T47D (cell line): ENCODE data around the gene CLCN1.

Experiments
- DNase-seq, 2 experiments: peaks; one replicate each; pipeline versions ENCODE4 v3.0.0 to v3.0.0-alpha.2; 2011 to 2012; ENCODE audit warnings: low read depth in 1 of 2, low spot score in 1 of 2
- JUND ChIP-seq: IDR thresholded peaks from 2 replicates; pipeline ENCODE4 v1.6.1; 2012; ENCODE audit warnings: low read depth
- in situ Hi-C: cut with HindIII; loops from 2 replicates; pipeline ENCODE4 v1.10.0; 2016; ENCODE audit warnings: low sequenced_read_pairs, low pct_unique_long_range_greater_than_20kb

Gene CLCN1

GRCh38 chr7:143395187-143396149, 79.6 kb downstream of the CLCN1 start:
- TF ChIP-seq JUND = no peak
- in situ Hi-C loops = no loop called here
- no peak for DNase-seq

- TF ChIP-seq JUND = no peak
Observed at GRCh38 chr7:143396182-143396581, 80.3 kb downstream of the CLCN1 start.

GRCh38 chr7:143396625-143397556, 81.0 kb downstream of the CLCN1 start:
- DNase-seq = no peak
- TF ChIP-seq JUND = no peak
- in situ Hi-C loops = no loop called here

More at GRCh38 chr7:143396182-143396581, 80.3 kb downstream of the CLCN1 start:
- in situ Hi-C loops = no loop called here
- no peak for DNase-seq

- TF ChIP-seq JUND = no peak
- in situ Hi-C loops = no loop called here
Observed at GRCh38 chr7:143397710-143398530, 82.0 kb downstream of the CLCN1 start.

GRCh38 chr7:143398616-143399015, 82.7 kb downstream of the CLCN1 start:
- no peak for TF ChIP-seq JUND
- in situ Hi-C loops = no loop called here
- DNase-seq = no peak

More at GRCh38 chr7:143397710-143398530, 82.0 kb downstream of the CLCN1 start:
- DNase-seq = no peak

GRCh38 chr7:143399151-143399550, 83.2 kb downstream of the CLCN1 start:
- in situ Hi-C loops = no loop called here
- TF ChIP-seq JUND = no peak
- DNase-seq = no peak

GRCh38 chr7:143399642-143400041, 83.7 kb downstream of the CLCN1 start:
- in situ Hi-C loops = no loop called here
- TF ChIP-seq JUND = no peak

GRCh38 chr7:143401265-143401664, 85.4 kb downstream of the CLCN1 start:
- TF ChIP-seq JUND = no peak
- in situ Hi-C loops = no loop called here

More at GRCh38 chr7:143399642-143400041, 83.7 kb downstream of the CLCN1 start:
- DNase-seq = no peak

More at GRCh38 chr7:143401265-143401664, 85.4 kb downstream of the CLCN1 start:
- no peak for DNase-seq
